Measurements from ENCODE around the gene UBALD2.

Gene UBALD2

GRCh38 chr17:76314392-76315227, 49.5 kb downstream of the UBALD2 start:
- no peak overlapping the region for H3K4me3 ChIP-seq (ENCODE audit: low read depth, low read length)

- H3K4me3 ChIP-seq (ENCODE audit: low read depth, low read length), result no peak overlapping the region
Observed at GRCh38 chr17:76317535-76317934, 52.4 kb downstream of the UBALD2 start.

- no peak overlapping the region for H3K4me3 ChIP-seq (ENCODE audit: low read depth, low read length)
Observed at GRCh38 chr17:76318586-76318985, 53.4 kb downstream of the UBALD2 start.
